GM19467 (cell line): Measurements from ENCODE around the gene CLIC1.

Experiments
- ATAC-seq: cut with Tn5 transposase; IDR thresholded peaks from one replicate; pipeline ENCODE4 v1.9.1; 2021; ENCODE audit warnings: mild to moderate bottlenecking, moderate library complexity; ENCODE audit not compliant: unreplicated experiment

CLIC1 gene

DNA sequence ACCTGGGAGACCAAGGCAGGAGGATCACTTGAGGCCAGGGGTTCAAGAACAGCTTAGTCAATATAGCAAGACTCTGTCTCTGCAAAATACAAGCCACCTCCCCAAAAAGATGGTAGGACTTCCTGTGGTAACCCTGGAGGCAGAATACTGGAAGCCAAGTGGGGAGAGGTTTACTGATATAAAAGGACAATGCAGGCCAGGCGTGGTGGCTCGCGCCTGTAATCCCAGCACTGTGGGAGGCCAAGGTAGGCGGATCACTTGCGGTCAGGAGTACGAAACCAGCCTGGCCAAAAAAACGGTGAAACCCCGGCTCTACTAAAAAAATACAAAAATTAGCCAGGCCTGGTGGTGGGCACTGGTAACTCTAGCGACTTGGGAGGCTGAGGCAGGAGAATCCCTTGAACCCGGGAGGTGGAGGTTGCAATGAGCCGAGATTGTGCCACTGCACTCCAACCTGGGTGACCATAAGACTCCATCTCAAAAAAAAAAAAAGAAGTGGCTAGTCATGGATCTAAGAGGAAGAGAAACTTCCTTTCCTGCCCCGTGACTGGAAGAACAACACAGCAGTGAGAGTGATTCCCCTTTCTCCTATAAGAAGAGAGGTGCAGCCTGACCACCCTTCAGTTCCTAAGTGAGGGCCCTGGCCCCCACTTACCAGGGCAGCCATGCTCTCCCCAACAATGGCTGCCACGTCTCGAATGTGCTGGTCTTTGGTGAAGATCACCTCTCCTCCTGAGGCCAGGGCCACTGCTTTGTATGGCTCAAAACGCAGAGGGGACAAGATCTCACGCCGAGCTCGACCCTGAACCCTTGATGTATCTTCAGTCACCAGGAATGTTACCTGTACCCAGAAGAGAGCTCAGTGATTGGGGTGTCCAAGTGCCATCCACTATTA is 32.3 kb upstream of the CLIC1 start:
- ATAC-seq, result no peak

DNA sequence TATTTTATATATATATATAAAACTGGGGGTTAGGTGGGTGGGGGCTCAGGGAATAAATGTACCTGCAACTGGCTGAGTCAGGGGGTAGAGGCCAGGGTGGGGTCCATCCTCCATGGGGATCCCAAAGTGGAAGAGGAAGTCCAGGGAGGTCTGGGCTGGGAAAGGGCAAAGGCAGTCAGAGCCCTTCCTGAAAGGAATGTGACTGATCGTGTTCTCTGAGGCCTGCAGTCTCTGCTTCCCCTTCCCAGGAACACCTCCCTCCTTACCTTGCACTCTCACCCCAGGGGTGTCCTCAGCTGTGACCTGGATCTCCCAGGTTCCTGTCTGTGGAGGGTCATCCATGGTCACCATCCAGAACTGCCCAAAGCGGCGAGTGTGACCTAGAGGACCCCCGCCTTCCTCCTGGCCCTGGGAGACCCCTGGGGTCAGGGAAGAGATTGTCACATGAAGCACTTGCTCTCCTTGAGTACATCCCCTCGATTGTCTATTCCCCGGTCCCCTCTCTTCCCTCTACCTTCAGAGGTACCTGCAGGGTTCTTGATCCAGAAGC is 30.8 kb upstream of the CLIC1 start:
- no peak for ATAC-seq

DNA sequence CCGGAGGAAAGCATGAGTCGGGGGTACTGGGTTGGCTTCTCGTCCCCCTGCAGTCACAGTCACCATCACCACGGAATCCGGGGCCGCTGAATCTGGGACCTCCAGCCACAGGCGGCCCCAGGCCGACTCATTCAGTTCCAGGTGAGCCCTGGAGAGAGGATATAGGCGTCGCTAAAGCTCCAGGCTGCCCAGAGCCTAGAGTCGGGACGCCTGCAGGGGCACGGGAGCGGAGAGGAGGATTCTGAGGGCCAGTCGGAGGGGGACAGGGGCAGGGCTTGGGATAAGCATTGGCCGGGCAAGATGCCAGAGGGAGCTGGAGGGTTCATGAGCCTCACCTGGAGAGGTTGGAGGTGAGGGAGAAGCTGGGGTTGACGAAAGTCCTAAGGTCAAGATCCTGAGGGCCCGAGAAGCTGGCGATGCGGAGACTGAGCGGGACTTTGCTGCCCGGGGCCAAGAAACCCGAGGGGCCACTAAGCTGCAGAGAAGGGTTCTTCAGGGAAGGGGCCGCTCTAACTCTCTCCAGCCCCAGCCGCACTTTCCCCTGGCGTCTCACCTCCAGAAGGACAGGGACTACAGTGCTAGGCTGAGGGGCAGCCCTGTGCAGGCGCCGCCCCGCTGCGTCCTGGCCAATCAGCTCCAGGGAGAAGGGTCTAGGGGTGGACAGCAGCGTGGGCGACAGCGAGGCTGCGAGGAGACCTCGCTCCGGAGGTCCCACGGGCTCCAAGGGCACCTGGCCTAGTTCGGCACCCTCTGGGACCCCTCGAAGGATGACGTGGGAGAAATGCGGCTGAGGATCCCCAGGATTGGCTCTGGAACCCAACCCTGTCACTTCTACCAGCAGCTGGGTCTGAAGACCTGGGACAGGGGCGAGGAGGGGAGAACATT is 29.8 kb upstream of the CLIC1 start:
- no peak for ATAC-seq

DNA sequence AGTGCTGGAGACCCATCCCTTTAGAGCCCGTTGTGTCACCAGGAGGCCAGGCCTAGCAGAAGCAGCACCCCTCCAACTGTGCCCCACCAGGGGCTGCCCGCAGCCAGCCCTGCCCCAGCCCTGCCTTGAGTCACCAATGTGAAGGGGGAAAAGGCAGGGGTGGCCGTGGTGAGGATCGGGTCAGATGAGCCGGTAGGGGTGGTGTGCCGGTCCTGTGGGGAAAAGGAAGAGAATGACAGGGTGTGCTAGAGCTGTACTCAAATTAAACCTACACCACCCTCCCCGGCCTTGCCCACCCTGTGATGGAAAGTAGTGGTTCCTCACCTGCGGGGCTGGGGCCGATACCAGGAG is 29.2 kb upstream of the CLIC1 start:
- no peak for ATAC-seq

DNA sequence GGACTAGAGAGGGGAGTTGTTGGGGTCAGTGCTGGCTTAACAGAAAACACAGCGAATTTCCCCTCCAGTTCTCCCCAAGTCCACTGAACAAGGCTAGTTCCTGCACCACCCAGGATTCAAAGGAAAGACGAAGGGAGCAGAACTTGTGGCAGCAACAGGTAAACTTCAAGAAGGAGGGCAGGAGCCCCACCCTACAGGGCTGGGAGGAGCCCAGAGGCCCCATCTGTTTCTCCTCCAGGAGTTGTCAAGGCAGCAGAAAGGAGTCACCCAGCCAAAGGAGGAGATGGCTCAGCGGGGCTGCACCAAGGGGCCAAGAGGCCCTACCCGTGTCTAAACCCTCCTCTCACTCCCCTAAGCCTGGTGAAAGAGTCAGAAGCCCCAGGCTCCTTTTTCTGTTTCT is 27.9 kb upstream of the CLIC1 start:
- no peak for ATAC-seq

DNA sequence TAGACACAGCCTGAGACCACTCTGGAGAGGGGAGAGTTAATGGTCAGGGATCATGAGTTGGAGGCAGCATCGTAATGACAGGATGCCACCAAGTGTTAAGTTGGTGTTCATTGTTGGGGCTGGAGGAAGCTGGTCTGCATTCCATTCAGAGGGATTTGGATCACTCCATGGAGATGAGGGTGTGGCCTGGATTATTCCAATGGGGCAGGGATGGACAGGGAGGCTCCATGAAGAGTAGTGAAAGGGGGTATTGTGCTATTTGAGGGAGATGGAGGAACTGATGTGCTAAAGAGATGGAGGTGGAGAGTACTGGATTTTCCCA is 27.2 kb upstream of the CLIC1 start:
- no peak for ATAC-seq

DNA sequence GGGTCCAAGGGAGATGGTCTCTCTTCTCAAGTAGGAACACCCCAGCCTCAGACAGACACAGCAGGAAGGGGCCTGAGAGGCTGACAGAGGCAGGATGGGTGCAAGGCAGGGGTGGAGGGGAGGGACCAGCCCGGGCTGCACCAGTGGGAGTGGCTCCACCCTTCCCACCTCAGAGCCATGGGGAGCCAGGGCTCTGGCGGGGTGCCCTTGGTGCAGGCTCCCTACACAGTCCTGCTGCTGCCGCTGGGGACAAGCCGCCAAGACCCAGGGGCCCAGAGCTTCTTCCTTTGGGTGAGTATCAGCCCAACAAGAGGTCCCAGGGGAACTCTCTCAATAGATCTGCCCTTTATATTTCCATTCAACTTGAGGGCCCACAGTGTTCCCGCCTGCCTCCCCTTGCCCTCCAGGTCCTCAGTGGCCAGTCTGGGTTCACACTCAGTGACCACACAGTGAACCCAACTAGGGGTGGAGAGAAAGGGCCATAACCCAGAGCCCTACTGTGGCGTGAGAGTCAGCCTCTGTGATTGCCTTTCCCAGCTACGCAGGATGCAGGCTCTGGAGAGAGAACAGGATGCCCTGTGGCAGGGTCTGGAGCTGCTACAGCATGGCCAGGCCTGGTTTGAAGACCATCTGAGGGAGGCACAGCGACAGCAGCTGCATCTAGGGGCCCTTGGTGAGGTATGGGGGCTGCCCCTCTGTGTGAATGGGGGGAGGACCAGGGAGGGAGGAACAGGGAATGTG is 26.7 kb upstream of the CLIC1 start:
- ATAC-seq, result no peak

DNA sequence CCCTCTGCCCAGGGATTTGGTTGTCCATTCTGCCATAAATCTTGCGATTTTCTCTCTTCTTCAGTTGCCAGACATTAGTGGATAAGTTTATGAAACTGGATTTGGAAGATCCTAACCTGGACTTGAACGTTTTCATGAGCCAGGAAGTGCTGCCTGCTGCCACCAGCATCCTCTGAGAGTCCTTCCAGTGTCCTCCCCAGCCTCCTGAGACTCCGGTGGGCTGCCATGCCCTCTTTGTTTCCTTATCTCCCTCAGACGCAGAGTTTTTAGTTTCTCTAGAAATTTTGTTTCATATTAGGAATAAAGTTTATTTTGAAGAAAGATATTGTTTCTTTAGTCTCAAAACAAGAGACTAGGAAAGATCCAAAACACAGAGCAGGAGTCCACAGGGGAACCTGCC is 26.0 kb upstream of the CLIC1 start, which contains the start of gene SAPCD1:
Gene SAPCD1 (plus strand): TSS at position 301 of the 400 bp plus-strand sequence. CDS start 399 bp downstream, outside the sequence.
- ATAC-seq, result no peak

DNA sequence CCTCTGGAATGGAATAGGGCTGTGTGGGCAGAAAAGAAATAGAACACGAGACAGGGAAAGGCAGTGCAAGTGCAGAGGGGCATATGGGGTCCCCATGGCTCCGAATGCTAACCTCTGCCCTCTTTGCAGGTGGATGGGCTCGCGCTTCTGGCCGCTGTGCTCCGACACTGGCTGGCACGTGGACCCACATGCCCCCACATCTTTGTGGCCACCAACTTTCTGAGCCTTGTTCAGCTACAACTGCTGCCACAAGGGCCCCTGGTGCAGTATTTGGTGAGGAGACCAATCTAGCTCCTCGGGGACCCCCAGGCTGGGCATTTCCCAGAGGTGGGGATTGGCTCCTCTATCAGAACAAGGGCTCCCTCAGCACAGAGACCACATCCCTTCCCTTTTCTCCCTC is 25.0 kb upstream of the CLIC1 start:
- no peak for ATAC-seq

DNA sequence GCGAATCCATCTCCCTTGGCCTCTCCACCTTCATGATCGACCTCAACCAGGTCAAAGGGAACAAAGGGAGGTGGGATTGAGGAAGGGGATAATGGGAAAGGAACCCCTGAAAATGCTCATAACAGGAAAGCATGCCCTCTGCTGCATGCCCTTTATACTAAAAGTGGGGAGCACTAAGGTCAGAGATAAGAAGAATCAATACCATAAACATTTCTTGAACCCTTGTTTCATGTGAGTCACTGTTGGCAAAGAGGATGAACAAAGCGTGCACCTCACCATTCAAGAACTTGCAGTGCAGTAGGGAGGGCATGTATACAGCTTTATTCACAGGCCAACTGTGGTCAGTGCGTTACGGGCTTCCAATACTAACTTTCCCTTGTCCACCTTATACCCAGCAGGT is 24.5 kb upstream of the CLIC1 start:
- no peak for ATAC-seq

DNA sequence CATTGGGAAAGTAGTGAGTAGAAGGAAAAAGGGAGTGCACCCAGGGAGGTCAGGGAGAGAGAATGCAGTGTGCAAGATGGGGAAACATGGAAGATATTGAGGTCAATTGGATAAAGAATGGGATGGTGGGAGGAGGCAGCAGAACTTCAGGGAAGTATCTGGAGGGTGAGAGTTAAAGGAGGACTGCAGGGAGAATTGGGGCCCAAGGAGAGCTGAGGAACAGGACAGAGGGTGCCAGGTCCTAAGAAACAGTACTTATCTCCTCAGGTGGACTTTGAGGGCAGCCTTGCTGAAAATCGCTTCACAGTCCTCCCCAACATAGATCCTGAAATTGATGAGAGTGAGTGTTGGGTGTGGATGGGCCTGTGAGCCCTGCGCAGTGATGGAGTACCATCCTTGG is 22.0 kb upstream of the CLIC1 start:
- no peak for ATAC-seq

DNA sequence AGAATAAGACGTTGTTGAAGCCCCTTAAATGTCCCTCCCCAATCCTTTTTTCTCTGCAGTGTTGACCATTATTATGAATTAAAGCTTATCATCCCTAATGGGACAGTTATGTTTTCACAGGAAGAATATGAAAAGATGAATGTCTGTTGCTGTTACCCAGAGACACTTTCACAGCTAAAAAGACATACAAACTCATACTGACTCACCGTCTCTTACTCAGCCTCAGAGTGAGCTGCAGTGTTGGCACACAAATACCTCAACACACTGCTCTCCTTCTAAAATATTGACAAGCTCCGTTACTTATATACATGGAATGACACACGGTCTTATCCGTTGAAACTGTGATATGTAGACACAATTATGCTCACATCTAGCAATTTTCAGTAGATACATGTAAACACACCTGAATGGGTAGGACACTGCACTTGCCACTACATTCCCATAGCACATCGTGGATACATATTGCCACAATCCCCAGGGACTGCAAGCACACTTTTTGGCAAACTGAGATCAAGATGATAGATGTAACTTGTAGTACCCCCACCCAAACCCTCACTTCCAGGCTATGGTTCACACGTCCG is 16.5 kb upstream of the CLIC1 start:
- ATAC-seq, result no peak

DNA sequence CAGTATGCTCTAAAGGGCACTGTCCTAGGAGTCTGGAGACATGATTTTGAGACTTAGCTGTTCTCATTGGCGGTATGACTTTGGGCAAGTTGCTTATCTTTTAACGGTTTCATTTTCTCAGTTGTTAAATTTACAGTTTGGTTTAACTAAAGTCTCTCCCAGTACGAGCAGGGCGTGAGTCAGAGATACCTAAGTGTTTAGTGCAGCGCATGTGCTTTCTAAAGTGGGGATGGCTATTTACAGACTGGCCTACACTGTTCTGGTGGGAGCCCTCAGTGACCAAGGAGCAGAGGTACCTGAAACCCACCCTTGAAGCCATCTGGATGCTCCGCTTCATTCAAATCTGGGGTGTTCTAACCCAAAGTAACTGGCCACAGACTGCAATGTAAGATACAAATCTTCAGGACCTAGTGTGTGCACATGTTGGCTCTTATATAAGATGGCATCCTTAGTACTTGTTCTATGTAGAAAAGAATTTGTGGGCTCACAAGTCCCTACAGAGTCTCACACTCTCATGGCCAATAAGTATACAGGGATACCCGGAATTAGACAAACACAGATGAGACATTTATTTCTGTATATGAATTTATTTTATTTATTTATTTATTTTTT is 14.2 kb upstream of the CLIC1 start:
- ATAC-seq, result no peak

DNA sequence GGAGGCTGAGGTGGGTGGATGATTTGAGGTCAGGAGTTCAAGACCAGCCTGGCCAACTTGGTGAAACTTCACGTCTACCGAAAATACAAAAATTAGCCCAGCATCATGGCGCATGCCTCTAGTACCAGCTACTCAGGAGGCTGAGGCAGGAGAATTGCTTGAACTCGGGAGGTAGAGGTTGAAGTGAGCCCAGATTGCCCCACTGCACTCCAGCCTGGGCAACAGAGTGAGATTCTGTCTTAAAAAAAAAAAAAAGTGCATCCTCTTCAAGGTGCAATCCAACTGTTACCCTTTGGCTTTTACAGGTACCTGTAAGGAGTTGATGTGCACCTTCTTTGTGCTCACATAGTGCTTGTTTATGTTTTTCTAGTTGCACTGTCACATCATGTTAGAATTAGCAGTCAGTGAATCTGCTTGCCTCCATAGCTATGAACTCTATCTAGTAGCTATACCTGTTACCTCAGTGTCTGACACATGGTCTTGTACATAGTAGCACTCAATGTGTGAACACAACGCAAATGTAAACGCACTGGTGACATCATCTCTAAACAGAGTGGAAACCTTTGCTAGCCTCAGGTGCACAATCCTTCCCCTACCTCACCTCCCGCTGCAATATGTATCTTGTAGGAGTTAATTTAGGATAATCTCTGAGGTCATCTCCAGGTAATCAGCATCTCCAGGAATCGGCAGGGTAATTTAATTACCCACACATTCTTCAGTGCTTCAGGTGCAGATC is 13.1 kb upstream of the CLIC1 start:
- no peak for ATAC-seq

DNA sequence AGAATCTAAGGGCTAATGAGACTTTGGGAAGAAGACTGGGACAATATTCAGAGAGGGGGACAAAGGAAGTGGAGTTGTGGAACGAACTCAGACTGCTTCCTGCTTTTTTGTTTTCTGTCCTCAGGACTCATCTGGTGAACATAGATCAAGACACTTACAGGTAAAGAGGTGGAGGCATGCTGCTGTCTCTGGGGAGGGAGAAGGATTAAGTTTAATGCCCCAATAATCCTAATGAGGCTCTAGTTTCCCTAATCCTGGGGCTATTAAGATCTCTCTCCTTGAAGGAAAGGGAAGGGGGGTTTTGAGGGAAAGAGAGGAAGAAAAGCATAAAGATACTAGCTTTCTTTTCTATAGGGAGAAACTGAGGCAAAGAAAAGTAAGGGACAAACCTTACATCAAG is 8.1 kb upstream of the CLIC1 start:
- no peak for ATAC-seq

DNA sequence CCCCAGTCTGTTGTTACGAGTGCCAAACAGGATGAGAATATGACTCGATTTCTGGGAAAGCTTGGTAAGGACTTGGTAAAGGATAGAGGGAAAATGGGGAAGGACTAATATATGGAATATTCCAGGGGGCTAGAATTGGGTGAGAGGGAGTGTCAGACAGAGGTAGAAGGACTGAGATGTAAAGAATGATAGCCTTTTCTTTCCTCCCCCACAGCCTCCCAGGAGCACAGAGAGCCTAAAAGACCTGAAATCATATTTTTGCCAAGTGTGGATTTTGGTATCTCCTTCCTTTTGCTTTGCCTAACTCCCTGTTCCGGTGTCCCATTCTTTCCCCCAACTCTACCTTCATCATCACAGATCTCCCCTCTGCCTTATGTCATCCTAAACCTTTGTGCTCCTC is 6.6 kb upstream of the CLIC1 start:
- ATAC-seq, result no peak

DNA sequence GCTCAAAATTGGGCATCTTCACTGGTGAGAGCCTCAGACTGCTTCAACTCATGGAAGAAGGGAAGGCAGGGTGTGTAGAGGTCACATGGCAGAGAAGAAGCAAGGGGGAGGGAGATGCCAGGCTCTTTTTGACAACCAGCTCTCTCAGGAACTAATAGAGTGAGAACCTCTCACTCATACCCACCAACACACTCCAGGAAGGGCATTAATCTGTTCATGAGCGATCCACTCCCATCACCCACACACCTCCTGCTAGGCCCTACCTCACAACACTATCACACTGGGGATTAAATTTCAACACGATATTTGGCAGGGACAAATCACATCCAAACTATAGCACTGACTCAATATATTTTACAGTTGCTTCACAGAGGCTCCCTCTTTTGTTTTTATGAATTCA is 5.5 kb upstream of the CLIC1 start:
- no peak for ATAC-seq

DNA sequence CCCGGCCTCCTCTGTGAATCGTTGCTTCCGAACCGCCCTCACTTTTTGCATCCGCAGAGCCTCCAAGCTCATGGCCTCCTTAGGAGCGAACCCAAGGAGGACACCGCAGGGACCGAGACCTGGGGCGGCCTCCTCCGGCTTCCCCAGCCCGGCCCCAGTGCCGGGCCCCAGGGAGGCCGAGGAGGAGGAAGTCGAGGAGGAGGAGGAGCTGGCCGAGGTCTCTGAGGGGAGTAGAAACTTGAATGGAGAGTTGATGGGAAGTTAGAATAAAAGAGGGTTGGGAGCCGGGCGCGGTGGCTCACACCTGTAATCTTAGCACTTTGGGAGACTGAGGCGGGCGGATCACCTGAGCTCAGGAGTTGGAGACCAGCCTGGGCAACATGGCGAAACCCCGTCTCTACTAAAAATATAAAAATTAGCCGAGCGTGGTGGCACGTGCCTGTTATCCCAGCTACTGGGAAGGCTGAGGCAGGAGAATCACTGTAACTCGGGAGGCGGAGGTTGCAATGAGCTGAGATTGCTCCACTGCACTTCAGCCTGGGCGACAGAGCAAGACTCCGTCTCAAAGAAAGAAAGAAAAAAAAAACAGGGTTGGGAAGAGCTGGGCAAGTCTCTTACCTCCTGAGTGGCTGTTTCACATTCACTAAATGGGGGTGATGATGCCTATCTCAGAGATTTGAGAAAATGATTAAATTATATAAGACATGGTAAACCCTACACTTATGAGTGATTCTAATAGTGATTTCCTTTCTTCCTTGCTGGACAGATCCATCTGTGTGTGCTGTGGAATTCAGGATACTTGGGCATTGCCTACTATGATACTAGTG is 4.3 kb upstream of the CLIC1 start:
- ATAC-seq, result no peak
